GM21528 (cell line): ENCODE results near the gene MAP3K20.
A peak's percentile ranks its signal among the peaks of the same experiment; 100 is the strongest.

Experiments
- ATAC-seq: cut with Tn5 transposase; IDR thresholded peaks from one replicate; pipeline ENCODE4 v1.9.1; 2021; ENCODE audit warnings: mild to moderate bottlenecking, moderate library complexity; ENCODE audit not compliant: unreplicated experiment, low FRiP score

MAP3K20 gene

GRCh38 chr2:173049831-173050230, 25.8 kb upstream of the MAP3K20 start:
- ATAC-seq, result no peak

- no peak for ATAC-seq
Measured at GRCh38 chr2:173050684-173051083, 25.0 kb upstream of the MAP3K20 start.

- ATAC-seq, result no peak
Measured at GRCh38 chr2:173051463-173052215, 24.0 kb upstream of the MAP3K20 start.

- no peak for ATAC-seq
Measured at GRCh38 chr2:173053043-173053699, 22.5 kb upstream of the MAP3K20 start.

GRCh38 chr2:173054466-173054865, 21.2 kb upstream of the MAP3K20 start:
- ATAC-seq, result no peak

- ATAC-seq, result no peak
Measured at GRCh38 chr2:173056705-173057364, 18.8 kb upstream of the MAP3K20 start.

- ATAC-seq, result no peak
Measured at GRCh38 chr2:173058097-173058496, 17.5 kb upstream of the MAP3K20 start.

GRCh38 chr2:173058673-173059072, 17.0 kb upstream of the MAP3K20 start:
- ATAC-seq, result no peak

- ATAC-seq, result no peak
Measured at GRCh38 chr2:173059292-173059691, 16.4 kb upstream of the MAP3K20 start.

GRCh38 chr2:173059971-173060461, 15.6 kb upstream of the MAP3K20 start:
- ATAC-seq, result no peak

- no peak for ATAC-seq
Measured at GRCh38 chr2:173062801-173063200, 12.8 kb upstream of the MAP3K20 start.

- no peak for ATAC-seq
Measured at GRCh38 chr2:173064151-173064805, 11.4 kb upstream of the MAP3K20 start.

- ATAC-seq, result no peak
Measured at GRCh38 chr2:173066887-173067676, 8.6 kb upstream of the MAP3K20 start.

GRCh38 chr2:173075056-173075780, 428 bp upstream of the MAP3K20 start:
- ATAC-seq, result no peak

- ATAC-seq, result peak; percentile 42
Measured at GRCh38 chr2:173076581-173077345, 1.1 kb downstream of the MAP3K20 start.

- no peak for ATAC-seq
Measured at GRCh38 chr2:173077506-173078177, 2.0 kb downstream of the MAP3K20 start.

- ATAC-seq, result no peak
Measured at GRCh38 chr2:173079141-173079540, 3.5 kb downstream of the MAP3K20 start.
